HepG2 (cell line): ENCODE results near the gene NREP. TPM values are rescaled to one million over a fixed set of nuclear protein-coding genes. Genes with fewer than 3 reads are reported as not detected.

ENCODE experiments used
- ATAC-seq: fragments of 200-7000 bp; cut with Tn5 transposase; 3 replicates; pipeline ENCODE4 v1.9.1; 2020; ENCODE audit warnings: mild to moderate bottlenecking, moderate library complexity
- BruUV-seq: library from RNA; stranded (reverse); fragments of 400-500 nt; replicated peaks from 2 replicates; lab custom pipeline; 2021; lab: Mats Ljungman, UMichigan
- CTCF ChIA-PET: fragments of 300-600 bp; formaldehyde crosslinking; extraction: SDS; loops from one replicate; lab custom pipeline; 2021; ENCODE audit warnings: low total read pairs, inconsistent platforms, low intra/inter-chr PET ratio; lab: Yijun Ruan, JAX
- POLR2A ChIA-PET: fragments of 350-600 bp; sonication (Branson Sonifier 250); formaldehyde crosslinking; loops from one replicate; lab custom pipeline; 2020; ENCODE audit warnings: antibody characterized with exemption, inconsistent platforms; lab: Yijun Ruan, JAX
- DNase-seq: peaks from one replicate; pipeline ENCODE4 v3.0.0-alpha.2; 2015; ENCODE audit warnings: low spot score
- FAIRE-seq: peaks from 3 replicates; lab custom pipeline; 2011; peaks lifted over from hg19 to GRCh38; lab: Jason Lieb, UNC
- H2AFZ ChIP-seq: one replicate; pipeline ENCODE4 v1.6.1; 2011; ENCODE audit warnings: low read length, inconsistent platforms
- H3K27ac ChIP-seq: fragments of 300-600 bp; 3 replicates; pipeline ENCODE4 v1.8.0; 2011; ENCODE audit warnings: mixed run types, mild to moderate bottlenecking, mixed read lengths, low read length, inconsistent platforms; ENCODE audit not compliant: insufficient read depth; ENCODE audit errors: extremely low read length
- H3K27me3 ChIP-seq, 2 experiments: fragments of 200-600 bp in 1 of 2; 2 replicates in 1 of 2; 3 replicates in 1 of 2; pipeline versions ENCODE4 v1.6.0 to v1.8.0; 2011; ENCODE audit warnings: low read length in 2 of 2, mild to moderate bottlenecking in 2 of 2, moderate library complexity in 2 of 2, inconsistent platforms in 1 of 2; ENCODE audit not compliant: insufficient read depth in 2 of 2, control insufficient read depth in 1 of 2
- H3K36me3 ChIP-seq, 2 experiments: fragments of 200-600 bp in 1 of 2; replicated peaks in 1 of 2; 2 replicates in 1 of 2; 3 replicates in 1 of 2; pipeline versions ENCODE4 v1.5.1 to v1.8.0; 2011; ENCODE audit warnings: low read length in 2 of 2, inconsistent platforms in 1 of 2; ENCODE audit not compliant: insufficient read depth in 2 of 2, control insufficient read depth in 1 of 2
- H3K4me1 ChIP-seq: 2 replicates; pipeline ENCODE4 v1.5.1; 2012; ENCODE audit warnings: low read length, inconsistent platforms; ENCODE audit not compliant: insufficient read depth
- H3K4me2 ChIP-seq: 2 replicates; pipeline ENCODE4 v1.6.0; 2011; ENCODE audit warnings: low read depth, low read length, inconsistent platforms
- H3K4me3 ChIP-seq, 3 experiments: fragments of 200-600 bp in 1 of 3; sonication (generic), shearing (Covaris generic) in 1 of 3; replicated peaks in 1 of 3; 2 replicates each; pipeline ENCODE4 v1.5.1; 2011 to 2016; ENCODE audit warnings: low read length in 3 of 3, inconsistent platforms in 2 of 3, low read depth in 2 of 3, mild to moderate bottlenecking in 2 of 3, control low read depth in 1 of 3, mixed read lengths in 1 of 3; ENCODE audit not compliant: insufficient read depth in 1 of 3
- H3K79me2 ChIP-seq: one replicate; pipeline ENCODE4 v1.6.1; 2011; ENCODE audit warnings: low read length, inconsistent platforms; ENCODE audit not compliant: insufficient read depth
- H3K9ac ChIP-seq: 2 replicates; pipeline ENCODE4 v1.6.0; 2011; ENCODE audit warnings: mild to moderate bottlenecking, low read depth, low read length, inconsistent platforms; ENCODE audit not compliant: insufficient read depth
- H3K9me3 ChIP-seq: 2 replicates; pipeline ENCODE4 v1.5.1; 2012; ENCODE audit warnings: mild to moderate bottlenecking, low read length
- H4K20me1 ChIP-seq: 2 replicates; pipeline ENCODE4 v1.6.0; 2011; ENCODE audit warnings: inconsistent platforms, mild to moderate bottlenecking, low read length, moderate library complexity; ENCODE audit not compliant: insufficient read depth
- AHDC1 ChIP-seq: sonication (generic); formaldehyde crosslinking; IDR thresholded peaks from 2 replicates; pipeline ENCODE4 v1.5.1; 2020; ENCODE audit warnings: mild to moderate bottlenecking, missing genetic modification reagents, borderline replicate concordance
- E2F2 ChIP-seq: sonication (generic); formaldehyde crosslinking; IDR thresholded peaks from 2 replicates; pipeline ENCODE4 v1.4.0; 2020; ENCODE audit warnings: missing genetic modification reagents, borderline replicate concordance
- GMEB2 ChIP-seq: IDR thresholded peaks from 2 replicates; pipeline ENCODE4 v1.6.1; 2016; ENCODE audit warnings: missing biosample characterization, missing genetic modification reagents, low read depth
- KDM2A ChIP-seq: sonication (generic); formaldehyde crosslinking; IDR thresholded peaks from 2 replicates; pipeline ENCODE4 v1.4.0; 2020; ENCODE audit warnings: low read depth, missing genetic modification reagents, borderline replicate concordance
- YEATS4 ChIP-seq: sonication (generic); formaldehyde crosslinking; IDR thresholded peaks from 2 replicates; pipeline ENCODE4 v1.4.0; 2020; ENCODE audit warnings: missing genetic modification reagents, borderline replicate concordance
- ZNF18 ChIP-seq: sonication (generic); formaldehyde crosslinking; IDR thresholded peaks from 2 replicates; pipeline ENCODE4 v1.8.0; 2022; ENCODE audit warnings: mild to moderate bottlenecking, missing genetic modification reagents; ENCODE audit not compliant: insufficient replicate concordance
- WGBS: methylation state at CpG from one replicate; pipeline ENCODE4 v1.1.6; 2017; ENCODE audit warnings: low lambda C conversion rate; 5-methylcytosine and 5-hydroxymethylcytosine counted together
- in situ Hi-C: cut with HindIII; loops from 2 replicates; pipeline ENCODE4 v1.10.0; 2017; ENCODE audit warnings: low pct_unique_long_range_greater_than_20kb; ENCODE audit not compliant: extremely low pct_ligation_motif_present
- intact Hi-C: fragments of 100-400 bp; cut with micrococcal nuclease; formaldehyde crosslinking; loops from one replicate; pipeline ENCODE4 v1.10.0; 2022; ENCODE audit not compliant: unreplicated experiment
- polyA plus RNA-seq, 8 experiments: library from polyadenylated mRNA; depleted of rRNA in 3 of 8; stranded (reverse) in 7 of 8; unstranded in 1 of 8; fragments of >200 nt; fragmentation: Illumina TruSeq in 4 of 8; extraction: Trizol in 4 of 8; gene quantifications; 2 replicates each; pipeline versions ENCODE4 v1.2.1 to v1.2.3, GENCODE V29; 2011 to 2016; ENCODE audit warnings: low read depth in 4 of 8, missing spikeins in 1 of 8, mixed read lengths in 1 of 8; ENCODE audit not compliant: insufficient read depth in 1 of 8
- total RNA-seq, 5 experiments: library from RNA; depleted of rRNA; stranded (reverse); fragments of >200 nt; fragmentation: Illumina TruSeq; extraction: Trizol; gene quantifications; 2 replicates each; pipeline ENCODE4 v1.2.3, GENCODE V29; 2016; ENCODE audit warnings: low read depth in 1 of 5
- TF ChIP-seq, protein P1 (sequence below): sonication (generic); formaldehyde crosslinking; conservative IDR thresholded peaks from 2 replicates; pipeline ENCODE4 v1.4.0; 2020; ENCODE audit warnings: missing genetic modification reagents
- TF ChIP-seq, protein P2 (sequence below): sonication (generic); formaldehyde crosslinking; IDR thresholded peaks from 2 replicates; pipeline ENCODE4 v1.4.0; 2020; ENCODE audit warnings: missing genetic modification reagents; ENCODE audit errors: not compliant biosample characterization
- TF ChIP-seq, protein P3 (sequence below): sonication (generic); formaldehyde crosslinking; IDR thresholded peaks from 2 replicates; pipeline ENCODE4 v1.4.0; 2020; ENCODE audit warnings: missing genetic modification reagents

The NREP gene
- total and polyA plus RNA-seq, 2 of the 13 experiments (the other 11 are each of a cell fraction or from before 2014, with no cell fraction given), result 40.5 to 102 TPM

DNA sequence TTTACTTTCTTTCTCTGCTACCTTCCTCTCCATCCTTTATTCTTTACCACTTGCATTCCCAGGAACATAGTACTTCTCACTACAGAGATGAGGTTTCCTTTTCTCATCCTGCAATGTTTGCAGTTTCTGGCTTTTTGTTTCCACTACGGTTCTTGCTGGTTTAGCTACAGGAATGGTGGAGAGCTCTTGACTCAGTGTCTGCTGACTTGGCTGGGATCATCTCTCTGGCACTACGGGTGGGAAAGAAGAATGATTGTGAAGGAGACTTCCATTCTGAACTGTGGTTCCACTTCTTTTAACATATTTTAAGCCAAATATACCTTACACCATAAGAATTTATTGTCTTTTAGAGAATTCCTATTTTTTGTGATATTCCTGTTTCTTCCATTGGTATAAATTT lies 65.1 kb downstream of the NREP start:
- Histone ChIP-seq H3K4me3 (no peak overlapping the region), H3K27me3 (no peaks in the 10 kb centered on the region), H3K27ac (no peak overlapping the region), H3K9me3 (no peaks in the 10 kb centered on the region), H3K79me2 (no peaks in the 10 kb centered on the region), H3K4me1 (no peaks in the 10 kb centered on the region), H3K36me3 (no peaks in the 10 kb centered on the region), H3K9ac (no peak overlapping the region), H2AFZ (no peak overlapping the region), H3K4me2 (no peak overlapping the region), H4K20me1 (no peaks in the 10 kb centered on the region)
- in situ Hi-C loops (no loop called here), intact Hi-C loops (no loop called here)
- no peak for DNase-seq
- no TSS peak for BruUV-seq
- POLR2A ChIA-PET, result no interaction called here
- no peak for ATAC-seq
- CTCF ChIA-PET, result no interaction called here
- WGBS, result 34% methylated on average over 2 of the region's 2 CpGs
- FAIRE-seq, result no peak
- no peak for TF ChIP-seq E2F2
- TF ChIP-seq, protein P1, sequence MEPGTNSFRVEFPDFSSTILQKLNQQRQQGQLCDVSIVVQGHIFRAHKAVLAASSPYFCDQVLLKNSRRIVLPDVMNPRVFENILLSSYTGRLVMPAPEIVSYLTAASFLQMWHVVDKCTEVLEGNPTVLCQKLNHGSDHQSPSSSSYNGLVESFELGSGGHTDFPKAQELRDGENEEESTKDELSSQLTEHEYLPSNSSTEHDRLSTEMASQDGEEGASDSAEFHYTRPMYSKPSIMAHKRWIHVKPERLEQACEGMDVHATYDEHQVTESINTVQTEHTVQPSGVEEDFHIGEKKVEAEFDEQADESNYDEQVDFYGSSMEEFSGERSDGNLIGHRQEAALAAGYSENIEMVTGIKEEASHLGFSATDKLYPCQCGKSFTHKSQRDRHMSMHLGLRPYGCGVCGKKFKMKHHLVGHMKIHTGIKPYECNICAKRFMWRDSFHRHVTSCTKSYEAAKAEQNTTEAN, result no peak
- no peak for TF ChIP-seq GMEB2 (CRISPR knock-in tag)
- TF ChIP-seq, protein P2, sequence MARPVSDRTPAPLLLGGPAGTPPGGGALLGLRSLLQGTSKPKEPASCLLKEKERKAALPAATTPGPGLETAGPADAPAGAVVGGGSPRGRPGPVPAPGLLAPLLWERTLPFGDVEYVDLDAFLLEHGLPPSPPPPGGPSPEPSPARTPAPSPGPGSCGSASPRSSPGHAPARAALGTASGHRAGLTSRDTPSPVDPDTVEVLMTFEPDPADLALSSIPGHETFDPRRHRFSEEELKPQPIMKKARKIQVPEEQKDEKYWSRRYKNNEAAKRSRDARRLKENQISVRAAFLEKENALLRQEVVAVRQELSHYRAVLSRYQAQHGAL (CRISPR knock-in tag), result no peak
- no peak for TF ChIP-seq YEATS4
- TF ChIP-seq, protein P3, sequence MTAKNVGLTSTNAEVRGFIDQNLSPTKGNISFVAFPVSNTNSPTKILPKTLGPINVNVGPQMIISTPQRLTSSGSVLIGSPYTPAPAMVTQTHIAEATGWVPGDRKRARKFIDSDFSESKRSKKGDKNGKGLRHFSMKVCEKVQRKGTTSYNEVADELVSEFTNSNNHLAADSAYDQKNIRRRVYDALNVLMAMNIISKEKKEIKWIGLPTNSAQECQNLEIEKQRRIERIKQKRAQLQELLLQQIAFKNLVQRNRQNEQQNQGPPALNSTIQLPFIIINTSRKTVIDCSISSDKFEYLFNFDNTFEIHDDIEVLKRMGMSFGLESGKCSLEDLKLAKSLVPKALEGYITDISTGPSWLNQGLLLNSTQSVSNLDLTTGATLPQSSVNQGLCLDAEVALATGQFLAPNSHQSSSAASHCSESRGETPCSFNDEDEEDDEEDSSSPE (CRISPR knock-in tag), result no peak
- TF ChIP-seq ZNF18, result no peak
- no peak for TF ChIP-seq AHDC1 (CRISPR knock-in tag)
- no peak for TF ChIP-seq KDM2A (CRISPR knock-in tag)
